Mesendoderm (in vitro differentiated cells): ENCODE measurements around the gene FBXL17.
A peak's percentile ranks its signal among the peaks of the same experiment; 100 is the strongest.

ENCODE experiments used
- DNase-seq: peaks from one replicate; pipeline ENCODE4 v3.0.0; 2013
- H2AK5ac ChIP-seq: 2 replicates; pipeline ENCODE4 v1.6.1; 2013; ENCODE audit warnings: low read length, inconsistent platforms
- H2BK120ac ChIP-seq: 2 replicates; pipeline ENCODE4 v1.6.1; 2013; ENCODE audit warnings: low read depth, mild to moderate bottlenecking, low read length, moderate library complexity, mixed read lengths
- H2BK15ac ChIP-seq: replicated peaks from 2 replicates; pipeline ENCODE4 v1.6.1; 2013; ENCODE audit warnings: low read depth, mild to moderate bottlenecking, moderate library complexity
- H2BK5ac ChIP-seq: 2 replicates; pipeline ENCODE4 v1.6.1; 2013; ENCODE audit warnings: low read length, inconsistent platforms
- H3K18ac ChIP-seq: 2 replicates; pipeline ENCODE4 v1.6.1; 2013; ENCODE audit warnings: mild to moderate bottlenecking, low read length, mixed read lengths
- H3K23ac ChIP-seq: one replicate; pipeline ENCODE4 v1.6.1; 2013; ENCODE audit warnings: low read length
- H3K27ac ChIP-seq: 2 replicates; pipeline ENCODE4 v1.5.1; 2013; ENCODE audit warnings: low read depth, mild to moderate bottlenecking, inconsistent platforms, low read length, moderate library complexity
- H3K27me3 ChIP-seq: 2 replicates; pipeline ENCODE4 v1.6.1; 2013; ENCODE audit warnings: low read length, control low read depth, mild to moderate bottlenecking, inconsistent platforms; ENCODE audit not compliant: insufficient read depth, poor library complexity
- H3K36me3 ChIP-seq: 2 replicates; pipeline ENCODE4 v1.6.1; 2013; ENCODE audit warnings: low read length, inconsistent platforms; ENCODE audit not compliant: control insufficient read depth, insufficient read depth
- H3K4ac ChIP-seq: one replicate; pipeline ENCODE4 v1.6.1; 2013; ENCODE audit warnings: low read depth, mild to moderate bottlenecking, low read length, moderate library complexity
- H3K4me1 ChIP-seq: 2 replicates; pipeline ENCODE4 v1.6.1; 2013; ENCODE audit warnings: low read depth, low read length, inconsistent platforms; ENCODE audit not compliant: control insufficient read depth
- H3K4me2 ChIP-seq: 2 replicates; pipeline ENCODE4 v1.6.1; 2013; ENCODE audit warnings: low read length
- H3K4me3 ChIP-seq: 2 replicates; pipeline ENCODE4 v1.5.1; 2013; ENCODE audit warnings: mild to moderate bottlenecking, low read length
- H3K56ac ChIP-seq: one replicate; pipeline ENCODE4 v1.6.1; 2013; ENCODE audit warnings: low read length
- H3K79me1 ChIP-seq: 2 replicates; pipeline ENCODE4 v1.6.1; 2013; ENCODE audit warnings: low read length, inconsistent platforms
- H3K79me2 ChIP-seq: 2 replicates; pipeline ENCODE4 v1.6.1; 2013; ENCODE audit warnings: mild to moderate bottlenecking, low read length; ENCODE audit not compliant: control insufficient read depth, insufficient read depth
- H3K9ac ChIP-seq: 2 replicates; pipeline ENCODE4 v1.6.1; 2013; ENCODE audit warnings: low read length, inconsistent platforms
- H4K5ac ChIP-seq: one replicate; pipeline ENCODE4 v1.6.1; 2013; ENCODE audit warnings: low read length
- H4K8ac ChIP-seq: one replicate; pipeline ENCODE4 v1.6.1; 2013; ENCODE audit warnings: low read depth, mild to moderate bottlenecking, control low read depth, low read length, moderate library complexity
- WGBS: extraction: QIAGEN DNeasy Blood & Tissue Kit; methylation state at CpG from one replicate; pipeline ENCODE4 v1.1.7; 2013; ENCODE audit warnings: low lambda C conversion rate, missing lambda C conversion rate; ENCODE audit not compliant: insufficient coverage; ENCODE audit errors: extremely low coverage; 5-methylcytosine and 5-hydroxymethylcytosine counted together

FBXL17 gene

DNA sequence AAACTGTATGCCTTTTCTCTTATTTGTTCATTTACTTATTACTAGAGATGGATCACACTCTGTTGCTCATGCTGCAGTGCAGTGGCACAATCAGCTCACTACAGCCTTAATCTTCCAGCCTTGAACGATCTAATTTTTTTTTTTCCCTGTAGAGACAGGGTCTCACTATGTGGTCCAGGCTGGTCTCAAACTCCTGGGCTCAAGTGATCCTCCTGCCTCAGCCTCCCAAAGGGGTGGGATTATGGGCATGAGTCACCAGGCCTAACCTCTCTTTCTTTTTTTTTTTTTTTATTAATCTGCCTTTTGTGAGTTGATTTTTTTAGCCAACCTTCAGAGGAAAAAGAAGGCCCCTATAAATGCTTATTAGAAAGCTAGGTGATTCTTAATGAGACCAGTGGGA is 303.0 kb downstream of the FBXL17 start:
- H4K5ac ChIP-seq, result peak overlapping the region; percentile 62
- H2AK5ac ChIP-seq, result no peak overlapping the region
- peak overlapping the region; percentile 99 for H2BK120ac ChIP-seq
- no CpG with 5 or more reads among the region's 1 CpG for WGBS
- H3K79me1 ChIP-seq, result no peaks in the 10 kb centered on the region
- peaks cover 6% of the 10 kb centered on the region for H3K4me1 ChIP-seq
- no peaks in the 10 kb centered on the region for H3K36me3 ChIP-seq
- H3K9ac ChIP-seq, result peak overlapping the region; percentile 25
- peak overlapping the region; percentile 88 for H3K27ac ChIP-seq
- no peaks in the 10 kb centered on the region for H3K27me3 ChIP-seq
- H4K8ac ChIP-seq, result no peak overlapping the region
- H2BK5ac ChIP-seq, result peak overlapping the region; percentile 96
- H3K18ac ChIP-seq, result peak overlapping the region; percentile 56
- H3K56ac ChIP-seq, result peak overlapping the region; percentile 79
- no peak overlapping the region for H2BK15ac ChIP-seq
- H3K23ac ChIP-seq, result no peak overlapping the region
- no peak overlapping the region for H3K4me3 ChIP-seq
- H3K79me2 ChIP-seq, result no peaks in the 10 kb centered on the region
- no peak for DNase-seq
- peak overlapping the region; percentile 84 for H3K4ac ChIP-seq
- H3K4me2 ChIP-seq, result no peak overlapping the region

DNA sequence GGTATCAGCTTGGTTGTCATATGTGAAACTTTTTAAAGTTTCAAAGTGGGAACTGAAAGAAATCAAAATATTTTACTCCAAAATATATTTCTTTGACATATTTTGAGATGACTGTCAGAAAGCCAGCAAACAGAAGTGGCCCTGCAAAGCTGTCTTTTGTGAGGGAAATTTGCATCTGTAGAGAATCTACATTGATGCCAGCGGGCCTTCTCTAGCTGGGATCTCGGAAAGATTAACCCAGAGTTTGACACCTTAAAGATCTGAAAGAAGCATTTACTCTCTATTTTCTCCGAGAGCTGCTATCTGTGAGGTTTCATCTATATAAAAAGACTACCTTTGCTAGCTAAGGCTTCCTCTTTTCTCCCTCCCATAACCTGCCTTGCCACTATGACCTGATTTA is 303.6 kb downstream of the FBXL17 start:
- Histone ChIP-seq H3K79me1 (no peaks in the 10 kb centered on the region), H3K4me3 (no peak overlapping the region), H3K23ac (no peak overlapping the region), H3K79me2 (no peaks in the 10 kb centered on the region), H3K4ac (no peak overlapping the region), H3K36me3 (no peaks in the 10 kb centered on the region), H2AK5ac (no peak overlapping the region), H3K27ac (peak overlapping the region; percentile 88), H2BK5ac (peak overlapping the region; percentile 96), H4K5ac (peak overlapping the region; percentile 62), H3K18ac (no peak overlapping the region), H3K4me1 (peaks cover 6% of the 10 kb centered on the region), H3K9ac (peak overlapping the region; percentile 25), H4K8ac (no peak overlapping the region), H2BK15ac (no peak overlapping the region), H3K27me3 (no peaks in the 10 kb centered on the region), H2BK120ac (no peak overlapping the region), H3K4me2 (no peak overlapping the region), H3K56ac (peak overlapping the region; percentile 79)
- WGBS, result no CpG with 5 or more reads among the region's 3 CpGs
- DNase-seq, result peak; percentile 60

DNA sequence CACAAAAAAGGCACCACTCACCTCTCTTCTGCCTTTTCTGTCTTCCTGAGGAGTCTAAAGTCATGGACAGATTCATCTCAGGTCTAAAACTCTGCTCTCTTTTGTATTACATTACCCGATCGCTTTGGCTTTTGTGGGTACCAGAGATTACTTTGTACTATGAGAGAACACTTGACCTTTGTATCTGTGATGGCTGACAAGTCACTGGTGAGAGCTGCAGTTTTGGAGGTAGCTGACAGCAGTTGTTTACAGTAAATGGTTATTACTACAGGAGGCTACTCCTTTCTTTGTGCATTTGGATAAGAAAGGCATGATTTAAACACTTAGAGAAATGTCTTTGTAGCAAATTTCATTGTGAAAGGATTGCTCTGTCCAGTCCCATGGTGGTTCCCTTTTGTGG is 307.3 kb downstream of the FBXL17 start:
- H2BK5ac ChIP-seq, result peak overlapping the region; percentile 28
- H3K79me2 ChIP-seq, result no peaks in the 10 kb centered on the region
- H2BK120ac ChIP-seq, result no peak overlapping the region
- no peaks in the 10 kb centered on the region for H3K79me1 ChIP-seq
- no peak overlapping the region for H2AK5ac ChIP-seq
- H3K36me3 ChIP-seq, result no peaks in the 10 kb centered on the region
- WGBS, result no CpG with 5 or more reads among the region's 2 CpGs
- no peak overlapping the region for H3K56ac ChIP-seq
- H3K4me3 ChIP-seq, result no peak overlapping the region
- no peak overlapping the region for H3K27ac ChIP-seq
- H3K4me1 ChIP-seq, result peaks cover 6% of the 10 kb centered on the region
- no peaks in the 10 kb centered on the region for H3K27me3 ChIP-seq
- no peak overlapping the region for H3K23ac ChIP-seq
- H3K4ac ChIP-seq, result no peak overlapping the region
- H3K9ac ChIP-seq, result no peak overlapping the region
- peak overlapping the region; percentile 39 for H4K8ac ChIP-seq
- H3K18ac ChIP-seq, result peak overlapping the region; percentile 39
- DNase-seq, result no peak
- H2BK15ac ChIP-seq, result no peak overlapping the region
- H3K4me2 ChIP-seq, result no peak overlapping the region
- H4K5ac ChIP-seq, result peak overlapping the region; percentile 84

- Histone ChIP-seq H3K27ac (no peak overlapping the region), H3K56ac (no peak overlapping the region), H3K79me1 (no peaks in the 10 kb centered on the region), H3K4me2 (no peak overlapping the region), H4K5ac (no peak overlapping the region), H3K4ac (no peak overlapping the region), H3K23ac (no peak overlapping the region), H2BK15ac (no peak overlapping the region), H3K36me3 (no peaks in the 10 kb centered on the region), H2BK5ac (no peak overlapping the region), H4K8ac (no peak overlapping the region), H3K4me1 (no peaks in the 10 kb centered on the region), H2AK5ac (no peak overlapping the region), H3K4me3 (no peak overlapping the region), H3K27me3 (no peaks in the 10 kb centered on the region), H2BK120ac (no peak overlapping the region), H3K79me2 (no peaks in the 10 kb centered on the region), H3K18ac (no peak overlapping the region), H3K9ac (no peak overlapping the region)
- no peak for DNase-seq
These were observed 317.6 kb downstream of the FBXL17 start for GRCh38 chr5:108064302-108064701.

- no peak overlapping the region for H2BK5ac ChIP-seq
- H3K4ac ChIP-seq, result no peak overlapping the region
- H3K4me1 ChIP-seq, result no peaks in the 10 kb centered on the region
- no peak overlapping the region for H2BK15ac ChIP-seq
- no CpG with 5 or more reads among the region's 6 CpGs for WGBS
- H3K4me3 ChIP-seq, result no peak overlapping the region
- no peaks in the 10 kb centered on the region for H3K79me2 ChIP-seq
- no peak overlapping the region for H3K27ac ChIP-seq
- H4K8ac ChIP-seq, result no peak overlapping the region
- H3K56ac ChIP-seq, result no peak overlapping the region
- no peaks in the 10 kb centered on the region for H3K36me3 ChIP-seq
- H3K18ac ChIP-seq, result no peak overlapping the region
- DNase-seq, result no peak
- no peak overlapping the region for H2BK120ac ChIP-seq
- H3K9ac ChIP-seq, result no peak overlapping the region
- H4K5ac ChIP-seq, result no peak overlapping the region
- no peak overlapping the region for H3K4me2 ChIP-seq
- no peaks in the 10 kb centered on the region for H3K79me1 ChIP-seq
- H3K23ac ChIP-seq, result no peak overlapping the region
- no peaks in the 10 kb centered on the region for H3K27me3 ChIP-seq
- no peak overlapping the region for H2AK5ac ChIP-seq
These were observed 320.0 kb downstream of the FBXL17 start for GRCh38 chr5:108061941-108062340.

DNA sequence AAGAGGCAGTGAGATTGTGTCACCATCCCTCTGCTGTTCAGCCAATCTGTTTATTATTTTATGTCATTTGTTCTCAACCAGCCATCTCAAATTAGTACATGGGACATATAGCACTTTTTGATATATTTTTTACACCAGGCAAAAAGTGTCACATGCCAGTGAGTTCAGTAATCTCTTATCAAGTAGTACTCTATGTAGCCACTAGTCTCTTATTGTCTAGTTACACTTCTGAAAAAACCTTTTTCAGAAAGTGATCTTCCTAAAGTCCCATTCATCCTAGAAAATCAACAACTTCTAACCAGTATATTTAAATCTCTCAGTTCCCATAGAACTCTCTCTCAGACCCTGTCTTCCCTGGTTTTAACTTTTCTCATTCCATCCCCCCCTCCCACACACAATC is 321.6 kb downstream of the FBXL17 start:
- no peak overlapping the region for H3K27ac ChIP-seq
- H2BK120ac ChIP-seq, result no peak overlapping the region
- no peak overlapping the region for H3K18ac ChIP-seq
- no peaks in the 10 kb centered on the region for H3K79me1 ChIP-seq
- no peak overlapping the region for H2AK5ac ChIP-seq
- no peak overlapping the region for H2BK5ac ChIP-seq
- no peak overlapping the region for H3K56ac ChIP-seq
- no peak overlapping the region for H3K4me3 ChIP-seq
- no peaks in the 10 kb centered on the region for H3K79me2 ChIP-seq
- H4K8ac ChIP-seq, result no peak overlapping the region
- H3K4me2 ChIP-seq, result no peak overlapping the region
- no peak overlapping the region for H3K4ac ChIP-seq
- H3K4me1 ChIP-seq, result no peaks in the 10 kb centered on the region
- no peak for DNase-seq
- no peaks in the 10 kb centered on the region for H3K27me3 ChIP-seq
- H2BK15ac ChIP-seq, result no peak overlapping the region
- no peaks in the 10 kb centered on the region for H3K36me3 ChIP-seq
- H4K5ac ChIP-seq, result no peak overlapping the region
- no peak overlapping the region for H3K9ac ChIP-seq
- no peak overlapping the region for H3K23ac ChIP-seq
